B cell (primary cell): ENCODE measurements around the gene CCDC28B. TPM values are rescaled to one million over a fixed set of nuclear protein-coding genes. Genes with fewer than 3 reads are reported as not detected.
A peak's percentile ranks its signal among the peaks of the same experiment; 100 is the strongest.

ENCODE experiments used
- ATAC-seq: fragments of 200-7000 bp; cut with Tn5 transposase; one replicate; pipeline ENCODE4 v1.10.0; 2021; ENCODE audit warnings: low read depth, mild to moderate bottlenecking, moderate number of reproducible peaks, moderate library complexity
- CTCF ChIA-PET: fragments of 350-600 bp; sonication (Branson Sonifier 250); formaldehyde crosslinking; loops from one replicate; lab custom pipeline; 2021; ENCODE audit warnings: antibody characterized with exemption, inconsistent platforms; lab: Charles Lee
- POLR2A ChIA-PET: fragments of 350-600 bp; sonication (Branson Sonifier 250); formaldehyde crosslinking; loops from one replicate; lab custom pipeline; 2021; ENCODE audit warnings: antibody characterized with exemption; lab: Charles Lee
- DNase-seq: peaks from one replicate; pipeline ENCODE4 v3.0.0; 2013
- H2AFZ ChIP-seq: 2 replicates; pipeline ENCODE4 v1.6.1; 2012; ENCODE audit warnings: mild to moderate bottlenecking, low read depth, low read length; ENCODE audit not compliant: insufficient read depth, poor library complexity, severe bottlenecking
- H3K27ac ChIP-seq, 2 donors: 1 replicate in 1 of 2; 2 replicates in 1 of 2; pipeline ENCODE4 v1.5.1; 2012 to 2013; ENCODE audit warnings: low read length in 2 of 2, mild to moderate bottlenecking in 2 of 2, moderate library complexity in 1 of 2
- H3K27me3 ChIP-seq, 4 experiments: fragments of 200-600 bp in 1 of 4; sonication (generic) in 1 of 4; replicated peaks in 1 of 4; 1 replicate in 2 of 4; 2 replicates in 2 of 4; pipeline versions ENCODE4 v1.6.1 to v1.7.0; 2013 to 2016; ENCODE audit warnings: low read length in 3 of 4, mild to moderate bottlenecking in 2 of 4, mixed read lengths in 1 of 4, moderate library complexity in 1 of 4; ENCODE audit not compliant: insufficient read depth in 4 of 4, control insufficient read depth in 3 of 4; ENCODE audit errors: control extremely low read depth in 1 of 4
- H3K36me3 ChIP-seq, 2 experiments: replicated peaks in 1 of 2; 1 replicate in 1 of 2; 2 replicates in 1 of 2; pipeline versions ENCODE4 v1.6.1 to v1.7.1; 2013; ENCODE audit warnings: low read length in 1 of 2; ENCODE audit not compliant: insufficient read depth in 2 of 2, control insufficient read depth in 1 of 2; ENCODE audit errors: control extremely low read depth in 1 of 2, extremely low read depth in 1 of 2
- H3K4me1 ChIP-seq, 2 donors: fragments of 200-600 bp in 1 of 2; sonication (generic) in 1 of 2; 1 replicate in 1 of 2; 2 replicates in 1 of 2; pipeline versions ENCODE4 v1.5.1 to v1.6.1; 2013 to 2017; ENCODE audit warnings: low read length in 2 of 2; ENCODE audit not compliant: control insufficient read depth in 2 of 2, insufficient read depth in 2 of 2
- H3K4me2 ChIP-seq: replicated peaks from 2 replicates; pipeline ENCODE3; 2012; ENCODE audit warnings: mild to moderate bottlenecking, low read depth, low read length; ENCODE audit not compliant: poor library complexity, severe bottlenecking
- H3K4me3 ChIP-seq, 5 experiments: fragments of 200-600 bp in 1 of 5; sonication (generic) in 1 of 5; 1 replicate in 3 of 5; 2 replicates in 2 of 5; pipeline versions ENCODE4 v1.5.1 to v1.7.0; 2011 to 2016; ENCODE audit warnings: low read length in 4 of 5, mild to moderate bottlenecking in 4 of 5, low read depth in 2 of 5, control low read depth in 1 of 5, moderate library complexity in 1 of 5; ENCODE audit not compliant: insufficient read depth in 1 of 5; ENCODE audit errors: control extremely low read depth in 1 of 5, extremely low read depth in 1 of 5
- H3K79me2 ChIP-seq: fragments of 200-600 bp; sonication (generic); one replicate; pipeline ENCODE4 v1.6.0; 2016; ENCODE audit warnings: low read length; ENCODE audit not compliant: control insufficient read depth, insufficient read depth
- H3K9ac ChIP-seq: fragments of 200-600 bp; sonication (generic); 2 replicates; pipeline ENCODE4 v1.6.1; 2017; ENCODE audit warnings: mild to moderate bottlenecking, low read length, moderate library complexity
- H3K9me3 ChIP-seq, 3 donors: one replicate each; pipeline versions ENCODE4 v1.6.1 to v1.7.1; 2013; ENCODE audit warnings: low read length in 2 of 3; ENCODE audit not compliant: control insufficient read depth in 2 of 3, insufficient read depth in 1 of 3; ENCODE audit errors: control extremely low read depth in 1 of 3
- H4K20me1 ChIP-seq: 2 replicates; pipeline ENCODE4 v1.6.0; 2012; ENCODE audit warnings: mild to moderate bottlenecking, low read length; ENCODE audit not compliant: insufficient read depth, control insufficient read depth, poor library complexity, severe bottlenecking
- H3K27ac Mint-ChIP-seq: one replicate; pipeline ENCODE4 v1.8.0; 2021; ENCODE audit warnings: mixed read lengths
- H3K27me3 Mint-ChIP-seq: one replicate; pipeline ENCODE4 v1.8.0; 2021; ENCODE audit warnings: mixed read lengths
- H3K4me1 Mint-ChIP-seq: one replicate; pipeline ENCODE4 v1.8.0; 2021; ENCODE audit warnings: mixed read lengths
- H3K4me3 Mint-ChIP-seq: one replicate; pipeline ENCODE4 v1.8.0; 2021; ENCODE audit warnings: mixed read lengths
- H3K9me3 Mint-ChIP-seq: one replicate; pipeline ENCODE4 v1.8.0; 2022; ENCODE audit warnings: mixed read lengths; ENCODE audit not compliant: insufficient read depth
- CTCF ChIP-seq: fragments of 200-600 bp; IDR thresholded peaks from one replicate; pipeline ENCODE4 v1.8.0; 2022; ENCODE audit warnings: antibody characterized with exemption, mild to moderate bottlenecking
- EZH2 ChIP-seq: IDR thresholded peaks from 2 replicates; pipeline ENCODE4 v1.6.1; 2012; ENCODE audit warnings: borderline replicate concordance, low read depth, mild to moderate bottlenecking, moderate library complexity, low read length; ENCODE audit not compliant: insufficient read depth, poor library complexity, severe bottlenecking
- WGBS: methylation state at CpG from one replicate; pipeline ENCODE4 v1.1.5; 2013; ENCODE audit warnings: missing lambda C conversion rate; ENCODE audit not compliant: insufficient coverage; 5-methylcytosine and 5-hydroxymethylcytosine counted together
- intact Hi-C: fragments of 100-400 bp; cut with micrococcal nuclease; formaldehyde crosslinking; loops from one replicate; pipeline ENCODE4 v1.10.0; 2022
- polyA minus RNA-seq: library from RNA; depleted of rRNA, polyadenylated mRNA; stranded (reverse); fragments of >200 nt; gene quantifications from 2 replicates; pipeline ENCODE4 v1.2.3, GENCODE V29; 2012
- polyA plus RNA-seq: library from polyadenylated mRNA; depleted of rRNA; stranded (reverse); fragments of >200 nt; gene quantifications from 2 replicates; pipeline ENCODE4 v1.2.3, GENCODE V29; 2012
- total RNA-seq, 2 donors: library from RNA; stranded (reverse); fragments of 120-200 nt in 1 of 2; gene quantifications; 1 replicate in 1 of 2; 2 replicates in 1 of 2; pipeline versions ENCODE4 v1.2.3 to v1.2.4, GENCODE V29; 2013 to 2022

The CCDC28B gene
- total RNA-seq, result 7.8 and 10.2 TPM in 2 replicates
- 13.0 TPM for total RNA-seq (2013)
- 7.1 and 8.0 TPM in 2 replicates for polyA plus RNA-seq
- 10.6 and 14.4 TPM in 2 replicates for polyA minus RNA-seq

- Histone ChIP-seq H2AFZ (peak within 1 kb of the TSS; percentile 90), H3K4me1 (peaks cover 17 to 36% of the 10 kb centered on the region in 2 donors), H3K27ac (peak within 1 kb of the TSS; percentile 78 to 88), H3K27me3 (no peaks in the 10 kb centered on the region), H3K79me2 (no peaks in the 10 kb centered on the region), H3K4me3 (peak within 1 kb of the TSS; percentile 48 to 85 (median 79)), H3K4me2 (peak within 1 kb of the TSS; percentile 91), H3K36me3 (peaks cover 2 to 20% of the 10 kb centered on the region in 2 experiments), H4K20me1 (no peaks in the 10 kb centered on the region), H3K9me3 (no peaks in the 10 kb centered on the region), H3K9ac (peak within 1 kb of the TSS; percentile 89)
- POLR2A ChIA-PET, result interaction anchor here (0.6 to 1.7 kb wide), 13 partner anchors 10 to 193 kb away, joined by 3 to 11 read pairs (median 4); partner anchors contain the start of genes HDAC1, KPNA6, MARCKSL1 and TXLNA
- intact Hi-C loops, result loop anchor here (1.0 to 10.0 kb wide), 5 partner anchors 21 to 194 kb away; partner anchors contain the start of genes BSDC1, EIF3I, MARCKSL1 and TMEM234
- no peaks in the 10 kb centered on the region for H3K27me3 Mint-ChIP-seq
- peak; percentile 77 for DNase-seq
- H3K4me3 Mint-ChIP-seq, result peak within 1 kb of the TSS; percentile 88
- CTCF ChIA-PET, result interaction anchor here (0.6 to 3.9 kb wide), 10 partner anchors 16 to 214 kb away, joined by 3 to 20 read pairs (median 5); partner anchors contain the start of gene MARCKSL1
- WGBS, result 1% methylated on average over 26 of the region's 34 CpGs
- ATAC-seq, result peak; percentile 58
- peaks cover 33% of the 10 kb centered on the region for H3K4me1 Mint-ChIP-seq
- no peaks in the 10 kb centered on the region for H3K9me3 Mint-ChIP-seq
- H3K27ac Mint-ChIP-seq, result peak within 1 kb of the TSS; percentile 86
- TF ChIP-seq EZH2 (no peak), CTCF (no peak)
These were observed at the start of gene CCDC28B for GRCh38 chr1:32200226-32201010. Gene CCDC28B, plus strand, starts transcription at chr1:32200595. Its CDS starts 1,341 bp downstream, at chr1:32201936.
